Measurements from ENCODE around the gene COQ3. TPM values are rescaled to one million over a fixed set of nuclear protein-coding genes. Genes with fewer than 3 reads are reported as not detected.

COQ3 gene
- total RNA-seq, 6 experiments from 2014 or later = 5.6 to 8.2 (median 6.7) TPM

- intact Hi-C loops (cut with DNase I) = no loop called here
- Histone ChIP-seq H3K4me1 (peaks cover 0 to 17% (median 4%) of the 10 kb centered on the region in 4 donors), H3K4me3 (no peak overlapping the region), H3K27ac (no peak overlapping the region), H3K27me3 (no peaks in the 10 kb centered on the region), H3K36me3 (peaks cover 0 to 7% (median 0%) of the 10 kb centered on the region in 4 donors), H3K9me3 (no peaks in the 10 kb centered on the region)
- ATAC-seq = no peak
- no peak for DNase-seq
- TF ChIP-seq POLR2A (IDR thresholded peaks at IDR 0.05) (no peak), CTCF (IDR thresholded peaks at IDR 0.05) (no peak)
Observed at GRCh38 chr6:99415446-99415845, 21.5 kb upstream of the COQ3 start.

GRCh38 chr6:99412065-99412464, 18.1 kb upstream of the COQ3 start:
- intact Hi-C loops (cut with DNase I) = no loop called here
- no peak for ATAC-seq
- 67% methylated on average over 1 of the region's 1 CpG for WGBS (ENCODE audit: insufficient coverage, low coverage, low lambda C conversion rate, missing lambda C conversion rate)
- no peak for TF ChIP-seq CTCF (IDR thresholded peaks at IDR 0.05)
- TF ChIP-seq POLR2A (IDR thresholded peaks at IDR 0.05) = no peak
- peaks cover 0 to 20% (median 4%) of the 10 kb centered on the region in 4 donors for H3K4me1 ChIP-seq
- no peaks in the 10 kb centered on the region for H3K27me3 ChIP-seq
- DNase-seq = no peak
- H3K27ac ChIP-seq = no peak overlapping the region
- no peaks in the 10 kb centered on the region for H3K9me3 ChIP-seq
- no peak overlapping the region for H3K4me3 ChIP-seq
- peaks cover 4 to 34% (median 13%) of the 10 kb centered on the region in 4 donors for H3K36me3 ChIP-seq

- no peak for TF ChIP-seq POLR2A (IDR thresholded peaks at IDR 0.05)
- no peak for TF ChIP-seq CTCF (IDR thresholded peaks at IDR 0.05)
- no peak for DNase-seq
- no peak overlapping the region for H3K27ac ChIP-seq
- H3K27me3 ChIP-seq = no peaks in the 10 kb centered on the region
- ATAC-seq = peak in 1 of 4 donors; percentile 25
- no peaks in the 10 kb centered on the region for H3K9me3 ChIP-seq
- intact Hi-C loops (cut with DNase I) = no loop called here
- no peak overlapping the region for H3K4me3 ChIP-seq
- H3K4me1 ChIP-seq = peaks cover 0 to 7% (median 3%) of the 10 kb centered on the region in 4 donors
- peaks cover 14 to 58% (median 29%) of the 10 kb centered on the region in 4 donors for H3K36me3 ChIP-seq
Observed at GRCh38 chr6:99409672-99410071, 15.7 kb upstream of the COQ3 start.

GRCh38 chr6:99407076-99407475, 13.1 kb upstream of the COQ3 start:
- intact Hi-C loops (cut with DNase I) = no loop called here
- ATAC-seq (no peak), DNase-seq (no peak)
- Histone ChIP-seq H3K4me3 (no peak overlapping the region), H3K36me3 (peaks cover 17 to 84% (median 44%) of the 10 kb centered on the region in 4 donors), H3K4me1 (peaks cover 0 to 6% (median 0%) of the 10 kb centered on the region in 4 donors), H3K27ac (no peak overlapping the region), H3K27me3 (no peaks in the 10 kb centered on the region), H3K9me3 (no peaks in the 10 kb centered on the region)
- WGBS (ENCODE audit: insufficient coverage, low coverage, low lambda C conversion rate, missing lambda C conversion rate) = 73% methylated on average over 7 of the region's 7 CpGs
- TF ChIP-seq POLR2A (IDR thresholded peaks at IDR 0.05) (no peak), CTCF (IDR thresholded peaks at IDR 0.05) (no peak)

GRCh38 chr6:99402448-99402847, 8.5 kb upstream of the COQ3 start:
- intact Hi-C loops (cut with DNase I) = no loop called here
- DNase-seq = no peak
- H3K27ac ChIP-seq = no peak overlapping the region
- no peaks in the 10 kb centered on the region for H3K9me3 ChIP-seq
- WGBS (ENCODE audit: insufficient coverage, low coverage, low lambda C conversion rate, missing lambda C conversion rate) = 63% methylated on average over 5 of the region's 5 CpGs
- no peaks in the 10 kb centered on the region for H3K4me1 ChIP-seq
- H3K36me3 ChIP-seq = peaks cover 9 to 99% (median 52%) of the 10 kb centered on the region in 4 donors
- TF ChIP-seq POLR2A (IDR thresholded peaks at IDR 0.05) (no peak), CTCF (IDR thresholded peaks at IDR 0.05) (no peak)
- no peak for ATAC-seq
- H3K4me3 ChIP-seq = no peak overlapping the region
- H3K27me3 ChIP-seq = no peaks in the 10 kb centered on the region
